Brain (organoid and tissue), 1 donor: ENCODE results near the gene PDZK1. TPM values are rescaled to one million over a fixed set of nuclear protein-coding genes. Genes with fewer than 3 reads are reported as not detected.

Source experiments
- polyA plus RNA-seq: library from polyadenylated mRNA; stranded (reverse); fragments of 350-450 nt; fragmentation: Illumina TruSeq; extraction: RNeasy Lipid Tissue Mini Kit (QIAGEN cat#74804); gene quantifications from one replicate; pipeline ENCODE4 v1.2.3, GENCODE V29; 2015; ENCODE audit warnings: low read depth, low replicate concordance; ENCODE audit not compliant: insufficient read depth

The PDZK1 gene
- polyA plus RNA-seq, 1 donor from 2014 or later, result not detected

Other genes with a start within 250 kb of the PDZK1 start
- 14.5 TPM for gene GPR89A, start 99.4 kb downstream of the PDZK1 start, polyA plus RNA-seq
- gene CD160, start 12.1 kb upstream of the PDZK1 start, polyA plus RNA-seq, result not detected
- 8.8 TPM for gene RNF115, start 116.7 kb upstream of the PDZK1 start, polyA plus RNA-seq
- 29.8 TPM for gene POLR3C, start 116.8 kb upstream of the PDZK1 start, polyA plus RNA-seq
- gene NUDT17, start 138.3 kb upstream of the PDZK1 start, polyA plus RNA-seq, result 16.3 TPM
- gene PIAS3, start 151.7 kb upstream of the PDZK1 start, polyA plus RNA-seq, result 68.4 TPM
- 32.8 TPM for gene ANKRD35, start 178.5 kb upstream of the PDZK1 start, polyA plus RNA-seq
- 1.7 TPM for gene ITGA10, start 202.7 kb upstream of the PDZK1 start, polyA plus RNA-seq
- gene PEX11B, start 211.3 kb upstream of the PDZK1 start, polyA plus RNA-seq, result 35.4 TPM
- gene RBM8A, start 220.1 kb upstream of the PDZK1 start, polyA plus RNA-seq, result 159 TPM